ENCODE results near the gene RRAGB.

Gene RRAGB

GRCh38 chrX:55709735-55710134 lies 7.8 kb upstream of the RRAGB start:
- no peak for DNase-seq (ENCODE audit: low spot score)
- no peak for TF ChIP-seq CTCF (IDR thresholded peaks at IDR 0.05; ENCODE audit: extremely low read depth, missing control alignments)

- TF ChIP-seq CTCF (IDR thresholded peaks at IDR 0.05; ENCODE audit: extremely low read depth, missing control alignments) = no peak
- DNase-seq (ENCODE audit: low spot score) = no peak
These were observed 6.8 kb upstream of the RRAGB start for GRCh38 chrX:55710701-55711100.

GRCh38 chrX:55713631-55714030 lies 3.9 kb upstream of the RRAGB start:
- no peak for DNase-seq (ENCODE audit: low spot score)
- no peak for TF ChIP-seq CTCF (IDR thresholded peaks at IDR 0.05; ENCODE audit: extremely low read depth, missing control alignments)

GRCh38 chrX:55714161-55714560 lies 3.4 kb upstream of the RRAGB start:
- no peak for DNase-seq (ENCODE audit: low spot score)
- no peak for TF ChIP-seq CTCF (IDR thresholded peaks at IDR 0.05; ENCODE audit: extremely low read depth, missing control alignments)

GRCh38 chrX:55715847-55716246 lies 1.7 kb upstream of the RRAGB start:
- no peak for DNase-seq (ENCODE audit: low spot score)
- TF ChIP-seq CTCF (IDR thresholded peaks at IDR 0.05; ENCODE audit: extremely low read depth, missing control alignments) = no peak

GRCh38 chrX:55716937-55717336 lies 612 bp upstream of the RRAGB start:
- no peak for DNase-seq (ENCODE audit: low spot score)
- no peak for TF ChIP-seq CTCF (IDR thresholded peaks at IDR 0.05; ENCODE audit: extremely low read depth, missing control alignments)

- DNase-seq (ENCODE audit: low spot score) = no peak
These were observed 14.3 kb downstream of the RRAGB start for GRCh38 chrX:55731826-55732225.

More at GRCh38 chrX:55731826-55732225, 14.3 kb downstream of the RRAGB start:
- TF ChIP-seq CTCF (IDR thresholded peaks at IDR 0.05; ENCODE audit: extremely low read depth, missing control alignments) = no peak
